H9 (cell line): ENCODE data around the gene CORIN. TPM values are rescaled to one million over a fixed set of nuclear protein-coding genes. Genes with fewer than 3 reads are reported as not detected.

Experiments
- DNase-seq: peaks from one replicate; pipeline ENCODE4 v3.0.0-alpha.2; 2017
- H2AFZ ChIP-seq: one replicate; pipeline ENCODE4 v1.6.1; 2013; ENCODE audit warnings: mild to moderate bottlenecking, low read length, control low read depth, moderate library complexity
- H2AK5ac ChIP-seq: 2 replicates; pipeline ENCODE4 v1.6.1; 2013; ENCODE audit warnings: low read length, control low read depth, mixed read lengths; ENCODE audit not compliant: insufficient read length
- H2BK120ac ChIP-seq: one replicate; pipeline ENCODE4 v1.6.1; 2013; ENCODE audit warnings: low read depth, mild to moderate bottlenecking, low read length, control low read depth, inconsistent platforms; ENCODE audit not compliant: poor library complexity, severe bottlenecking
- H2BK12ac ChIP-seq: 2 replicates; pipeline ENCODE4 v1.6.1; 2013; ENCODE audit warnings: low read length, control low read depth, mixed read lengths, low read depth; ENCODE audit not compliant: insufficient read length
- H2BK15ac ChIP-seq: 2 replicates; pipeline ENCODE4 v1.6.1; 2013; ENCODE audit warnings: low read depth, low read length, control low read depth
- H2BK20ac ChIP-seq: one replicate; pipeline ENCODE4 v1.6.1; 2013; ENCODE audit warnings: low read depth, mild to moderate bottlenecking, low read length, control low read depth, inconsistent platforms; ENCODE audit not compliant: poor library complexity, severe bottlenecking
- H2BK5ac ChIP-seq: 2 replicates; pipeline ENCODE4 v1.6.1; 2013; ENCODE audit warnings: low read length, control low read depth, mixed read lengths; ENCODE audit not compliant: insufficient read length
- H3K14ac ChIP-seq: 2 replicates; pipeline ENCODE4 v1.6.1; 2013; ENCODE audit warnings: low read length, control low read depth; ENCODE audit not compliant: insufficient read depth
- H3K18ac ChIP-seq: 2 replicates; pipeline ENCODE4 v1.6.1; 2013; ENCODE audit warnings: low read depth, mild to moderate bottlenecking, mixed read lengths, low read length, control low read depth; ENCODE audit not compliant: insufficient read length
- H3K23ac ChIP-seq: 2 replicates; pipeline ENCODE4 v1.6.1; 2013; ENCODE audit warnings: low read length, control low read depth, mixed read lengths, low read depth; ENCODE audit not compliant: insufficient read length
- H3K23me2 ChIP-seq: 2 replicates; pipeline ENCODE4 v1.6.1; 2013; ENCODE audit warnings: low read depth, mild to moderate bottlenecking, mixed read lengths, low read length, control low read depth; ENCODE audit not compliant: insufficient read length, poor library complexity, severe bottlenecking
- H3K27ac ChIP-seq: 2 replicates; pipeline ENCODE4 v1.5.1; 2013; ENCODE audit warnings: low read length, control low read depth, mixed read lengths, low read depth; ENCODE audit not compliant: insufficient read length
- H3K27me3 ChIP-seq: 2 replicates; pipeline ENCODE4 v1.6.1; 2013; ENCODE audit warnings: low read length, control low read depth, inconsistent platforms; ENCODE audit not compliant: insufficient read depth
- H3K4ac ChIP-seq: 2 replicates; pipeline ENCODE4 v1.6.1; 2013; ENCODE audit warnings: low read depth, mild to moderate bottlenecking, control low read depth, inconsistent platforms, low read length, moderate library complexity
- H3K4me1 ChIP-seq: 2 replicates; pipeline ENCODE4 v1.6.1; 2013; ENCODE audit warnings: low read length, control low read depth, inconsistent platforms; ENCODE audit not compliant: insufficient read depth
- H3K4me2 ChIP-seq: 2 replicates; pipeline ENCODE4 v1.6.1; 2013; ENCODE audit warnings: low read length, control low read depth, mixed read lengths; ENCODE audit not compliant: insufficient read length, insufficient read depth
- H3K56ac ChIP-seq: 2 replicates; pipeline ENCODE4 v1.6.1; 2013; ENCODE audit warnings: low read depth, mild to moderate bottlenecking, mixed read lengths, low read length, control low read depth; ENCODE audit not compliant: insufficient read length
- H3K79me1 ChIP-seq: 2 replicates; pipeline ENCODE4 v1.6.1; 2013; ENCODE audit warnings: low read depth, mild to moderate bottlenecking, moderate library complexity, low read length, control low read depth, inconsistent platforms; ENCODE audit not compliant: insufficient read depth, poor library complexity, severe bottlenecking
- H3K79me2 ChIP-seq: 2 replicates; pipeline ENCODE4 v1.6.1; 2013; ENCODE audit warnings: low read length, control low read depth, inconsistent platforms; ENCODE audit not compliant: insufficient read depth
- H3K9ac ChIP-seq: 2 replicates; pipeline ENCODE4 v1.6.1; 2013; ENCODE audit warnings: low read length, control low read depth, mixed read lengths; ENCODE audit not compliant: insufficient read length; ENCODE audit errors: extremely low read depth
- H3K9me3 ChIP-seq: one replicate; pipeline ENCODE4 v1.6.1; 2013; ENCODE audit warnings: low read depth, low read length, inconsistent platforms; ENCODE audit not compliant: control insufficient read depth
- H3T11ph ChIP-seq: one replicate; pipeline ENCODE4 v1.6.1; 2013; ENCODE audit warnings: mild to moderate bottlenecking, low read length, control low read depth, inconsistent platforms
- H4K20me1 ChIP-seq: one replicate; pipeline ENCODE4 v1.6.1; 2013; ENCODE audit not compliant: control insufficient read depth, insufficient read length, insufficient read depth
- H4K5ac ChIP-seq: 2 replicates; pipeline ENCODE4 v1.6.1; 2013; ENCODE audit warnings: low read depth, mild to moderate bottlenecking, mixed read lengths, low read length, control low read depth; ENCODE audit not compliant: insufficient read length
- H4K8ac ChIP-seq: replicated peaks from 2 replicates; pipeline ENCODE4 v1.6.1; 2013; ENCODE audit warnings: low read length, control low read depth, mixed read lengths, low read depth; ENCODE audit not compliant: insufficient read length
- H4K91ac ChIP-seq: 2 replicates; pipeline ENCODE4 v1.6.1; 2013; ENCODE audit warnings: low read depth, mild to moderate bottlenecking, moderate library complexity, mixed read lengths, low read length, control low read depth; ENCODE audit not compliant: insufficient read length
- H3K27ac Mint-ChIP-seq, 3 experiments: 2 replicates in 2 of 3; 3 replicates in 1 of 3; pipeline ENCODE4 v1.8.0; 2020 to 2021; ENCODE audit warnings: mixed read lengths in 3 of 3, mild to moderate bottlenecking in 1 of 3, moderate library complexity in 1 of 3
- H3K27me3 Mint-ChIP-seq: 2 replicates; pipeline ENCODE4 v1.8.0; 2021; ENCODE audit warnings: low read depth, mild to moderate bottlenecking, moderate library complexity, mixed read lengths
- H3K36me3 Mint-ChIP-seq, 3 experiments: 2 replicates in 2 of 3; 3 replicates in 1 of 3; pipeline ENCODE4 v1.8.0; 2020 to 2021; ENCODE audit warnings: low read depth in 3 of 3, mixed read lengths in 3 of 3; ENCODE audit not compliant: insufficient read depth in 1 of 3
- H3K4me1 Mint-ChIP-seq, 2 experiments: 2 replicates each; pipeline ENCODE4 v1.8.0; 2020; ENCODE audit warnings: mixed read lengths in 2 of 2
- H3K4me3 Mint-ChIP-seq, 2 experiments: 2 replicates in 1 of 2; 3 replicates in 1 of 2; pipeline ENCODE4 v1.8.0; 2020 to 2021; ENCODE audit warnings: mild to moderate bottlenecking in 2 of 2, mixed read lengths in 2 of 2, moderate library complexity in 1 of 2
- H3K9me3 Mint-ChIP-seq, 2 experiments: 2 replicates in 1 of 2; 3 replicates in 1 of 2; pipeline ENCODE4 v1.8.0; 2020; ENCODE audit warnings: mild to moderate bottlenecking in 2 of 2, mixed read lengths in 2 of 2, moderate library complexity in 1 of 2
- CTCF ChIP-seq: fragments of 200-600 bp; sonication (generic); conservative IDR thresholded peaks from 3 replicates; pipeline ENCODE4 v1.8.0; 2021; ENCODE audit warnings: antibody characterized with exemption, mild to moderate bottlenecking
- WGBS: extraction: QIAGEN DNeasy Blood & Tissue Kit; methylation state at CpG from one replicate; pipeline ENCODE4 v1.1.7; 2013; ENCODE audit warnings: missing lambda C conversion rate, low lambda C conversion rate, mixed read lengths; ENCODE audit not compliant: insufficient read length; ENCODE audit errors: extremely low coverage; 5-methylcytosine and 5-hydroxymethylcytosine counted together
- total RNA-seq: library from RNA; stranded (reverse); gene quantifications from 2 replicates; pipeline ENCODE4 v1.2.1, GENCODE V29; 2021

Gene CORIN
- total RNA-seq, 1 experiment from 2014 or later = 0.39 TPM

DNA sequence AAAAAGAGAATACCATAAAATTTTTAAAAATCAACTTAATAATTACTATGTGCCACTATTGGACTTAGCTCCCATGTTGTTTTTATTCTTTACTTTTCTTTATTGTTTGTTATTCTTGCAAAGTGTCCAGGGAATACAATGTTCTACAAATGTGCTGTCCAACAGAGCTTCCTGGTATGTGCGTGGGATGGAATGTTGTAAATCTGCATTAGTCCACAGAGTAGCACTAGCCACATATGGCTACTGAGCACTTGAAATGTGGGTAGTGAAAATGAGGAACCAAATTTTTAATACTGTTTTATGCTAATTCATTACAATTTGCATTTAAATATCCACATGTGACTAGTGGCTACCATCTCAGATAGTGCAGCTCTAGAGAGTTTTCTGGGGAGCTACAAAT is 14.3 kb upstream of the CORIN start:
- Histone ChIP-seq H3K27me3 (no peaks in the 10 kb centered on the region), H3K27ac (no peak overlapping the region), H4K8ac (no peak overlapping the region), H3K14ac (no peak overlapping the region), H3K4me1 (no peaks in the 10 kb centered on the region; the same call in 1 of the 2 replicates), H2BK20ac (no peak overlapping the region), H2BK120ac (no peak overlapping the region), H2BK5ac (no peak overlapping the region), H2AFZ (no peak overlapping the region), H4K5ac (no peak overlapping the region), H3K23me2 (no peaks in the 10 kb centered on the region), H4K20me1 (no peaks in the 10 kb centered on the region), H4K91ac (no peak overlapping the region), H3K79me2 (no peaks in the 10 kb centered on the region), H3K18ac (no peak overlapping the region), H2AK5ac (no peak overlapping the region), H3K56ac (no peak overlapping the region), H3K4ac (no peak overlapping the region), H3K9ac (no peak overlapping the region), H3T11ph (no peak overlapping the region), H3K4me2 (no peak overlapping the region), H3K23ac (no peak overlapping the region), H3K79me1 (no peaks in the 10 kb centered on the region), H3K9me3 (no peaks in the 10 kb centered on the region), H2BK12ac (no peak overlapping the region), H2BK15ac (no peak overlapping the region)
- H3K36me3 Mint-ChIP-seq = peaks cover 30 to 51% (median 37%) of the 10 kb centered on the region in 3 experiments
- no peak overlapping the region for H3K27ac Mint-ChIP-seq
- no peak for TF ChIP-seq CTCF
- peaks cover 0 to 4% of the 10 kb centered on the region in 2 experiments; a peak in 2 of 4 replicates for H3K4me1 Mint-ChIP-seq
- no peak overlapping the region for H3K4me3 Mint-ChIP-seq
- H3K9me3 Mint-ChIP-seq = no peaks in the 10 kb centered on the region
- no peaks in the 10 kb centered on the region; the same call in 1 of the 2 replicates for H3K27me3 Mint-ChIP-seq
- no CpG with 5 or more reads among the region's 1 CpG for WGBS
- no peak for DNase-seq
